ENCODE measurements around the gene INTS14.
"Not testable (repeated sequence)": the region's sequence is repeated elsewhere in the genome, so short reads cannot be mapped to it uniquely, and the experiment has no call there.

The INTS14 gene

DNA sequence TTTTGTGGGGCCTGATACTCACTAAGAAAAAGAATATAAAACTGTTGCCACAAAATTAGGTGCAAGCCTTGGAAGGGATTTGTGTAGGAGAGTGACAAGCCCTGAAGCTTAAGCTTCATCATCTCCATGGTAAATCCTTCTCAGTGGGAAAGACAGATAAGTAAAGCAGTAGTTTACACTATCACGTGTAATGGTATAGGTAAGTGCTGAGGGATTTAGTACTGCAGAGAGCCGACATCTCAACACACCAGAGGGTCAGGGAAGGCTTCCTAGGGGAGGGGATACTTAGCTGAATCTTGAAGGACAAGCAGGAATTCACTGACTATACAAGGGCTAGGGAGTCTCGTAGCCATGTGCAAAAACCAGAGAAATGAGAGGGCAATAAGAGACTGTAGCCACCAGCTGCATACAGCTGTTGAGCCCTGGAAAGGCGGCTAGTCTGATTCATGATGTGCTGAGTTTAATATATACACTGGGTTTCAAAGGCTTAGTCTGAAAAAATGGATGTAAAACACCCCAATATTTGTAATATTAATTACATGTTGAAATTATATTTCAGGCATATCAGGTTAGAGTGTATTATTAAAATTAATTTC, 21.9 kb upstream of the INTS14 start:
- DNase-seq (ENCODE audit: extremely low spot score, insufficient read length, low read depth) (no peak), FAIRE-seq (no peak)

DNA sequence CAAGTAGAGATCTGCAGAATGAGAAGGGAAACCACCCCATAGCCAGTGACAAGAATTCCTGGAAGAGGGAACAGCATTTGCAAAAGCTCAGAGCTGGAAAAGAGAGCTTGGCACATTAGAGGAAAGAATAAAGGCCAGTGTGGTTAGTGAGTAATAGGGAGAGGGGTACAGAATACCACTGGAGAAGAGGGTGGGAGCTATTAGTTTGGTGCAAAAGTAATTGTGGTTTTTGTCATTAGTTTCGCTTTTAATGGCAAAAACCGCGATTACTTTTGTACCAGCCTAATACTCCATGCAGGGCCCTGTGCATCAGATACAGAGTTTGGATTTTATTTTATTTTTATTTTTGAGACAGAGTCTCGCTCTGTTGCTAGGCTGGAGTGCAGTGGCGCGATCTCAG, 20.6 kb upstream of the INTS14 start:
- DNase-seq (ENCODE audit: extremely low spot score, insufficient read length, low read depth) (no peak), FAIRE-seq (peak; percentile 74)

DNA sequence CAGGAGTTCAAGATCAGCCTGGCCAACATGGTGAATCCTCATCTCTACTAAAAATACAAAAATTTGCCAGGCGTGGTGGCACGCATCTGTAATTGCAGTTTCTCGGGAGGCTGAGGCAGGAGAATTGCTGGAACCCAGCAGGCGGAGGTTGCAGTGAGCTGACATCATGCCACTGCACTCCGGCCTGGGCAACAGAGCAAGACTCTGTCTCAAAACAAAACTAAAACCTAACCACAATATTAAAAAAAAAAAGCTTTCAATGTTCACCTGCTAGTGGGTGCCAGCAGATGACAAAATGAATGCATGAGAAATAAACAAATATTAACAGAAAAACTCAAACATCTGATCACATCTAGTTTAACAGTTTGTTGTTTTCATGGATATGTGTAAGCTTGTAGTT, 19.8 kb upstream of the INTS14 start:
- FAIRE-seq (peak; percentile 82), DNase-seq (ENCODE audit: extremely low spot score, insufficient read length, low read depth) (no peak)

DNA sequence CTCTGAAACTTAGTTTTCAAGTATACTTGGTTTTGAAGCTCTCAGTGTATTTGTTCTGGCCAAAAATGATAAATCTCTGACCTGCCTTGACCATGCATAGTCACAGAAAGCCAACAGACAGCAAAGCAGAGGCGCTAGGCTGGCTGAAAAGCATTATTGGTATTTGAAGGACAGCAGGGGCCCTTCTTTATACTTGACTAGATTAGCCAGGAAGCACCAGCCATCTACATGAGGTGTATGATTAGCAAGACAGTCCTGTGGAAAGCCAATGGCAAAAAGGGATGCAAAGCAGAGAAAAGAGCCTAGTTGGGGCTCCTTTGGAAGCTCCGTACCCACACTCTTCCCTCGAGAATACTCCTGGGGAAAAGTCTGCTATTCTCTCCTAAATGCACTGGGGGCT, 18.6 kb upstream of the INTS14 start:
- no peak for FAIRE-seq
- DNase-seq (ENCODE audit: extremely low spot score, insufficient read length, low read depth): no peak

DNA sequence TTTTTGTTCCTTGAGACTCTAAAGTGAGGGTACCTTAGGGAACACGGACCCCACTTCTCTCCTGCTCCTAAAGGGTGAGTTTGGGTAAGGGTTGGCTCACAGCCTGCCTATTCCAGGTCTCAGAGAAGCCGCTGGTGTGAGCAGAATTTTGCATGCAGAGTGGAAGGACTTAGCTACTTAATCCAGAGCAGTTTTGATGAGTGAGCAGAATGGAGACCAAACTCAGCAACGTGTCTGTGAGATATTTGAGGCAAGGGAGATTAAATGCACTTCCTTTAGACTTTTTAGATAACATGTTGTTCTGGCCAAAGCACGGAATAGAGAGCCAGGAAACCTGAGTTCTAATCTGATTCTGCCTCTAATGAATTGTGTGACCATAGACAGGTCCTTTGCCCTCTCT, 15.9 kb upstream of the INTS14 start:
- FAIRE-seq (no peak), DNase-seq (ENCODE audit: extremely low spot score, insufficient read length, low read depth) (no peak)

DNA sequence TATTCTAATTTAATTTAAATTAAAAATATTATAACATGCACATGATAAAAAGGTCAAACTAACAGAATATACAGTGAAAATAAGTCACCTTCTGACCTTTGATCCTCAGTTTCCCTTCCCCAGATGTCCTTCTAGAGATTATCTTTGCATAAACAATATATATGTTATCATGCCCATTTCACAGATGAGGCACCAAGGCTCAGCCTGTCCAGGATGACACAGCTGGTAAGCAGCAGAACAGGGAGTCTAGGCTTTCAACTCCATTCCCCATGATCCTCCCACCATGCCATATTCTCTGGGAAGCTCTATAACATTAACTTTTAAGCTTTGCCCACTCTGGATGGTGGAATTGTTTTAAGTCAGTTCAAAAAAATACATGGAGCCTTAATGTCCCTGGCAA, 12.2 kb upstream of the INTS14 start:
- FAIRE-seq (no peak), DNase-seq (ENCODE audit: extremely low spot score, insufficient read length, low read depth) (no peak)

DNA sequence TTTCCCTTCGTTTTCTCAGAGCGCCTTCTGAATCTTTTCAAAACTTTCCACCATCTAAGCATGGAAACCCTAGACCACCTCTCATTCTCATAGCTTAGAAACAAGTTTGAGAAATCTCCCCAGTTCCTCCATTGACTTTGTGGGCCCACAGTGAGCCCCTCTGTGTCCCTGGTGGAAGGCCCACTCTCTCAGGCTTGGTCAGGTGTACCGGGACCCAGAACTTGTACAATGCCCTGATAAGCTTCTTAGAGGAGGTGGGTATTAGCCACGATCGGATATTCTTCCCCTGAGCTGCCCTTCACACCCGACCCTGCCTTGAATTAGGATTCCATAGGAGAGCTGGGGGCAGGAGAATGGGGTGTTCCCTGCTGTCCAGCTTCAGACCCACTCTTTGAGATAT, 10.7 kb upstream of the INTS14 start, which contains the start of gene SLC24A1:
SLC24A1 (plus strand) TSS at position 301 of the 400 bp plus-strand sequence. CDS start 2,143 bp downstream, outside the sequence.
- DNase-seq (ENCODE audit: extremely low spot score, insufficient read length, low read depth): no peak
- no peak for FAIRE-seq

DNA sequence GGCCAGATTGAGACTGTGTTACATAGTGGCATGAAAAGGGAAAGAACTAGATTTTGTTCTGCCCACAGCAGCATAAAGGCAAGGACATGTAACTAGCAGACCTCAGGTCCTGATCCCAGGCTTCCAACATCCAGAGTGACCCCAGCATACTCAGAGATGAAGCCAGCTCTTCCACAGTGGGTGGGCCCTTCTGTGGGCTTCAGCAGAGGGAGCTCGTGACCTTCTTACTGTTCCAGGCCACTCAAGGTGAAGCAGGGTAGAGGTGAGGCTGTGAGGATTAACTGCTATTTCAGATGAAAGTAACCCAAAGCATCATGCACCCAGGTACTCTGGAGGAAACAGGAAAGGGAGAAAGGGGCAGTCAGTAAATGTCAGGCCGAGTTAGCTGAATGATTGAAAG, 9.9 kb upstream of the INTS14 start:
- no peak for DNase-seq (ENCODE audit: extremely low spot score, insufficient read length, low read depth)
- FAIRE-seq: no peak

DNA sequence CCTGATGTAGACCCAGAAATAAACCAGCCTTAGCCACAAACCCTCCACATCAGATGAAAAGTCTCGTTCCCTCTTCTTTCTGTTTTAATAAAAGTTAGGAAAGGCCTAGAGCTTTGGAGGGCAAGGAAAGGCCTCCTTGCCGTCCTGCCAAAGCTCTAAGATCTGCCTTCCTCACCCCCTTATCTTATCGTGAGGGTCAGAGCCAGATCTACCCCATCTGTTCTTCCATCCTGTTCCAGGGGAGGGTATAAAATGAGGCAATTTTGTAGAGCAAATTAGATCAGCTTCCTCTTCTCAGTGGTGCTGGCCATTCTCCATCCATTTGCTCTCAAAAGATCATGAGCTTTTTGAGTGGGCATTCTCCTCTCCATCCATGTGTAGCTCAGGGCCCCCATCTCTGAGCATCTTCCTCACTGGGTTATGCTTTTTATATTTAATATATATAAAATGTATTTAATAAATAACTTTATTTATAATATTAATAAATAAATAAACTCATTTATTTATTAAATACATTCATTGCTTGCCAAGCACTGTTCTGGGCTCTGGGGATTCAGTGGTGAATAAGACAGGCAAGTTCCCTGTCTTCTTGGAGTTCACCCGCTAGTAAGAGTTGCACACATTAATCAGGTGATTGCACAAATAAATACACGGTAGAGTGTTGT, 8.8 kb upstream of the INTS14 start:
- no peak for DNase-seq (ENCODE audit: extremely low spot score, insufficient read length, low read depth)
- no peak for FAIRE-seq

DNA sequence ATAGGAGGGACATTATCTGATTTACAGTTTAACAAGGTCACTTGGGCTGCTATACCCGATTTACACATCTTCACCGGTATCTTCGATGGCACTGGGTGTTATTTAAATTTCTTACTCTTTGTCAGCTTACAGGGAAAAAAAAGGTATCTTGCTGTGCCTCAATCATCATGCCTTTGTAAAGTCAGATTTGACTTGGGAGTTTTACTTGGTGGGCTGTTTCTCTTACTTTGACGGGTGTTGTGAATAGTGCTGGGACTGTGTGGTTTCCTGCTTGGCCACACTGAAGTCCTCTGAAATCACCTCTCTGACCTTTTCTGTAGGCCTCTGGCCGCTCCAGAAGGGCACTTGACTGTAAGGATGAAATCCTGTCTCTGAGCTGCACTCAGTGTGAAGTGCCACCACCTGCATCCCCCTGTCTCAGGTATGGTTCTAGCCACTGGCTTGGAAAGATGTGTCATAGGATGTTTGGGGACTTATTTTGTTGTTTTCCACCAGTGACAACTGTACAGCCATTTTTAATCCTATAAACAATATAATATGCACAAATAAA, 7.7 kb upstream of the INTS14 start:
- DNase-seq (ENCODE audit: extremely low spot score, insufficient read length, low read depth) (no peak), FAIRE-seq (no peak)

DNA sequence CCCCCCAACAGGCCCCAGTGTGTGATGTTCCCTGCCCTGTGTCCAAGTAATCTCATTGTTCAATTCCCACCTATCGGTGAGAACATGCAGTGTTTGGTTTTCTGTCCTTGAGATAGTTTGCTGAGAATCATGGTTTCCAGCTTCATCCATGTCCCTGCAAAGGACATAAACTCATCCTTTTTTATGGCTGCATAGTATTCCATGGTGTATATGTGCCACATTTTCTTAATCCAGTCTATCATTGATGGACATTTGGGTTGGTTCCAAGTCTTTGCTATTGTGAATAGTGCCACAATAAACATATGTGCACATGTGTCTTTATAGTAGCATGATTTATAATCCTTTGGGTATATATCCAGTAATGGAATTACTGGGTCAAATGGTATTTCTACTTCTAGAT, 5.0 kb upstream of the INTS14 start:
- not testable (repeated sequence) for DNase-seq (ENCODE audit: extremely low spot score, insufficient read length, low read depth); FAIRE-seq

DNA sequence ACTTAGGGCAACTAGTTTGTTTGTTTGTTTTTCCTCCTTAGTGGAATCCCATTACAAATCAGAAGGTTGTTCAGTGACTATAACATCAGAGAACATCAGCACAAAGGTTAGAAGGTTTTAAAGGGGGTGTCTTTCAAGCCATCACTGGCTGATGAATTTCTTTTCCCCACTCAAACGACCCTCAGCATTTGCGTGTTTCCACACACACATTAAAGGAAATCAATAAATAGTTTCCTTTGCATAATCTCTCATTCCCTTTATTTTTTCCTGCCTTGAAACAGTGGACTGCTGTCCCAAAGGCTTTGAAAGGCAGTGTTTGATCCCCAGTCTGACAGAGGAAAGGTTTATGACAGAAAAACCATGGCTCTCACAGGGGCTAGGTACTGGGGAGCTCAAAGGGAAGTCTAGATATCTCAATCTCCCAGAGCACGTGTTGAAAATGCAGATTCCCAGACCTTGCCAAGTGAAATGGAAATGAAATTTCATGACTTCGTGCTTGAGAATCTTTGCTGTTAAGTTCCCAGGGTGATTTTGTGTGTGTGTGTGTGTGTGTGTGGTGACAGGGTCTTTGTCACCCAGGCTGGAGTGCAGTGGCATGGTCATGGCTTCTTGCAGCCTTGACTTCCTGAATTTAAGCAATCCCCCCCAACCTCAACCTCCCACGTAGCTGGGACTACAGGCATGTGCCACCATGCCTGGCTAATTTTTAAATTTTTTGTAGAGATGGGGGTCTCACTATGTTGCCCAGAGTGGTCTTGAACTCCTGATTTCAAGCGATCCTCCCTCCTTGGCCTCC, 2.2 kb upstream of the INTS14 start:
- FAIRE-seq (no peak), DNase-seq (ENCODE audit: extremely low spot score, insufficient read length, low read depth) (no peak)

DNA sequence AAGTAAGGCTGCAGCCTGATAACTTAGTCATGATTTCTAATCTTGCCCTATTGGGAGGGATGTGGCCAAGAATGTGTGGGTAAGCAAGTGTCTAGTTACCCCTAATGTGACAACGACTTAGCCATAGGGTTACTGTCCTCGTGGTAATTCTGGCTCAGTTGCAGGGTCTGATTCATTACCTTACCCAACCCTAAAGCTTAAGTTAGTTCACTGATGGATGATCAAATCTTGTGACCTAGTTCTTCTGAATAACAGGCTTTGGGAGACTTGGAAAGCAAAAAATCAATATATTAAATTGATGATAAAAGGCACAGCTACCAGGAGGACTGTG, 1.6 kb upstream of the INTS14 start:
- DNase-seq (ENCODE audit: extremely low spot score, insufficient read length, low read depth) (no peak), FAIRE-seq (no peak)

DNA sequence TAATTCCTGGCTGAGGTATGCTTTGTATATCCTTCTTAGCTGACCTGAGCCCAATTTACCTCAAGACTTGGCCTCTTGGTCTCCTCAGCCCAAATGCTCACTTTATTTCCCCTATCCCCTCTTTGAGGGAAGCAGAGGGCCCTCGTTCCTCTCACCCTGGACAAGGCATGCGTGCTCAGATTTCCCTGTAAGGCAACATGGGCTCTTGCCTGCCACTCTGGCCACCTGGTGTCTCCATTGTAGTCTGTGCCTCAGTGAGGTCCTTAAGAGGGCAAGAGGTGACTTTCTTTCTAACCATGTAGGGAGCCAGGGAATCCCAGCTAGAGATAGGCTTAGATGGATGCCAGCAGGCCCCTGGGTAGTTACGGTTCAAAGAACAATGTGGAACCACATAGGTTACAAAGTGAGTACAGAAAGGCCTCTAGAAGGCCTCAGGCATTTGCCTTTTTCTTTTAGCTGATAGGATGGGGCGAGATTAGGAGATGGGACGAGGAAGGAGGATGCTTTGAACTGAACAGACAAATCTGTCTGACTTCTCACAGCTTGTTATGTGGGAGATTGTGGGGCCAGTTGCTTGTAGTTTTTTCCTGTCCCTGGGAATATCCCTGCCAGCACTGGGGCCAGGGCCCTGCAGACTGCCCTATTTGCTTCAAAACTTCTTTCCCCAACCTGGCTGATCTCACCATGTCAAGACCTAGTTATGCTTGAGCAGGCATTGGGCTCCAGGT, 1.1 kb upstream of the INTS14 start:
- DNase-seq (ENCODE audit: extremely low spot score, insufficient read length, low read depth): no peak
- FAIRE-seq: peak; percentile 31

DNA sequence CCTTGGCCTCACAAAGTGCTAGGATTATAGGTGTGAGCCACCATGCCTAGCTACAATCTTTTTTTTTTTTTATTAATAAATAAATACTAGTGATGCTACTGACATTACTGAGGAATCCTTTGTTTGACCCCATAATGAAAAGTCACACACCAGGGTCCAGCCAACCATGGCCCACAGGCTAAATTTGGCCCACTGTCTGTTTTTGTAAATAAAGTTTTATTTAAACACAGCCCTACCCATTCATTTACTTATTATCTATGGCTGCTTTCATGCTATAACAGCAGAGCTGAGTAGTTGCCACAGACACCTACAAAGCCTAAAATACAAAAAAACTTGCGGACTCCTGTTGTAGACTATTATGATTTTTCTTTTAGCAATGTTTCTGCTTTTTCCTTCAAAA, 7.4 kb downstream of the INTS14 start:
- DNase-seq (ENCODE audit: extremely low spot score, insufficient read length, low read depth) (no peak), FAIRE-seq (no peak)

DNA sequence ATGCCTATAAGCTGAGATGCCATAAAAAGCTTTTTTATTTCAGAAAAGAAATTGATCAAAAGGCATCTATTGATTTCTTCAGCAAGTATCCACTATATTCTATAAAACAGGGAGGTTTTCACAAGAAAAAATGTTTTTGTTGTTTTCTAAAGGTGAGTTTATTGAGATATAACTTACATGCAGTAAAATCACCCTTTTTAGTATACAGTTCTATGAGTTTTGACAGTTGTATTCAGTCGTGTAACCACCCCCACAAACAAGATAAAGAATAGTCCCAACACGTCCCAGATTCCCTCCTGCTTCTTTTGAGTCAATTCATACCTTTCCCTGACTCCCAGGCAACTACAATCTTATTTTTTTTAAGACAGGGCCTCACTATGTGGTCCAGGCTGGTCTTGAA, 7.8 kb downstream of the INTS14 start:
- FAIRE-seq (no peak), DNase-seq (ENCODE audit: extremely low spot score, insufficient read length, low read depth) (no peak)

DNA sequence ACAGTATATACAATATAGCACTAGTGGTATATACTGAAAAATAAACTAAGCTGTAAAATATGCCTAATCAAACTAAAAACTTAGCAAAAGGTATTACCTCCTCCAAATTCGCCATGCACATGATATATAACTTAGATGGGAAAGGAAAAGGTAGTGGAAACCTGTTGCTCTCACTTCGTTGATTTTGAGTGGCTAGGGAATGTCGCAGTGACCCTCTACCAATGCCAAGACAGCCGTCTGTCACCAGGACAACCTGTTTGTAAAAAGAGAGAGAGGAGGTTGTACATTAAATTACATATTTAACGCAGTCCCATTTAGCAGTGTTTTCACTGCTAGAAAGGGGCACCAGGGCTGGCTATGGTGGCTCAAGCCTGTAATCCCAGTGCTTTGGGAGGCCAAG, 11.3 kb downstream of the INTS14 start:
- no peak for FAIRE-seq
- no peak for DNase-seq (ENCODE audit: extremely low spot score, insufficient read length, low read depth)

DNA sequence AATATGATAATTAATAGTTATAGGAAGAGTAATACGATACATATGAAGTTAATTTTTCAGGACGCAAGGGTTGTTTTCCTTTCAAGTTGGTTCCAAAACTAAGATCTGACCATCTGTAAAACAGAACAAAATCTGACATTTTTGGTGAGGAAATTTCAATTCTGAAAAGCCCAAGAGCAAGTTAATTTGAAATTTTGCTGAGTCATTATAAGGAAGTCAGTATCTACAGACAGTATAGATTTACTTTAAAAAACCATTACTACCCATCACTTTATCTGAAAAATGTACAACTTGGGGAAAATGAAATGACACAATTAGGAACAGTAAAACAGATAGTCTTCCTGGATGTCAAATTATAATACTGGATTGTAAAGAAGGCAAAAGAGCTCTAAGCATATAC, 12.5 kb downstream of the INTS14 start:
- FAIRE-seq: no peak

DNA sequence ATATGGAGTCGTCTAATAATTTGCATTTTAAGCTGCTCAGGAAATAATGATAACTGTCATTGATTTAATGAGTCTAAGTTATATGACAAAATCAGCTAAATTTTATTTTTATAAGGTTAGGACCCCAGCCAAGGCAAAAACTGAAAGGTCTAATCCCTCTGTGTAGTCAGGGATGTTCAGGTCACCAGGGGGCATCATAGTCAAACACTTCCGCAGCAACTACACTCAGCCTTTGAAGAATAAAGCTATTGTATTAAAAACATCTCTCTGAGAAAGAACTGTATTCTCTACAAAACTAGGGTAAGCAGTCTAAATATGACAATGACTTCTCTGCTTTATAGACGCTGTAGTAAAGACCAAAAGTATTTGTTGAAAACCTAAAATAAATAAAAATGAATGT, 15.0 kb downstream of the INTS14 start:
- peak; percentile 54 for FAIRE-seq
- no peak for DNase-seq (ENCODE audit: extremely low spot score, insufficient read length, low read depth)

More for the DNA sequence above, 12.5 kb downstream of the INTS14 start:
- no peak for DNase-seq (ENCODE audit: extremely low spot score, insufficient read length, low read depth)

DNA sequence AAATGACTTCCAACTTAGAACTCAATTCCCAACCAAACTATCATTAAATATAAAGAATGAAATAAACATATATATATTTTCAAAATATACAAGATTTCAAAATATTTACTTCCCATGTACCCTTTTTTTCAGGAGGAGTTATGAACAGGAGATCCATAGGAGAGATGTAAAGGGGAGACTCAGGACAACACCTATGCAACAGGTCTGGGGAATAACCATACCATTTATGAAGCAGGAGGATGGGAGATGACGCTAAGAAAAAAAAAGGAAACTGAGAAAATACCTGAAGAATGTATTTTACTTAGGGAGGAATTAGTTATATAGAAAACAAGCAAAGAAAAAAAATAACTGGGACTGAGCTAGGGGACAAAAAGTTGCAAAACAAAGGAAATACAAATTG, 23.8 kb downstream of the INTS14 start:
- DNase-seq (ENCODE audit: extremely low spot score, insufficient read length, low read depth): no peak
- FAIRE-seq: no peak

All from GM18507 (cell line).